Endodermal cell (in vitro differentiated cells): ENCODE results near the gene BTG3. TPM values are rescaled to one million over a fixed set of nuclear protein-coding genes. Genes with fewer than 3 reads are reported as not detected.

ENCODE experiments used
- DNase-seq: peaks from one replicate; pipeline ENCODE4 v3.0.0-alpha.2; 2017
- H3K27ac ChIP-seq: 2 replicates; pipeline ENCODE4 v1.5.1; 2013; ENCODE audit warnings: mild to moderate bottlenecking, low read depth, low read length, moderate library complexity
- H3K27me3 ChIP-seq: 2 replicates; pipeline ENCODE4 v1.6.1; 2013; ENCODE audit warnings: mild to moderate bottlenecking, low read length, moderate library complexity; ENCODE audit not compliant: insufficient read depth, control insufficient read depth, poor library complexity, severe bottlenecking
- H3K36me3 ChIP-seq: 2 replicates; pipeline ENCODE4 v1.7.0; 2013; ENCODE audit warnings: mild to moderate bottlenecking, low read length, moderate library complexity; ENCODE audit not compliant: control insufficient read depth, insufficient read depth
- H3K4me1 ChIP-seq: one replicate; pipeline ENCODE4 v1.7.0; 2013; ENCODE audit warnings: low read length; ENCODE audit not compliant: control insufficient read depth, insufficient read depth
- H3K4me3 ChIP-seq: 2 replicates; pipeline ENCODE4 v1.5.1; 2013; ENCODE audit warnings: mild to moderate bottlenecking, low read length, moderate library complexity
- H3K9ac ChIP-seq: 2 replicates; pipeline ENCODE4 v1.6.1; 2013; ENCODE audit warnings: mild to moderate bottlenecking, low read length, moderate library complexity; ENCODE audit not compliant: poor library complexity, severe bottlenecking; ENCODE audit errors: extremely low read depth
- H3K9me3 ChIP-seq: 2 replicates; pipeline ENCODE4 v1.6.1; 2013; ENCODE audit warnings: mild to moderate bottlenecking, low read length, moderate library complexity; ENCODE audit not compliant: control insufficient read depth
- H3K27ac Mint-ChIP-seq: 2 replicates; pipeline ENCODE4 v1.8.0; 2020; ENCODE audit warnings: mixed read lengths
- H3K27me3 Mint-ChIP-seq: 2 replicates; pipeline ENCODE4 v1.8.0; 2021; ENCODE audit warnings: mild to moderate bottlenecking, mixed read lengths; ENCODE audit not compliant: insufficient read depth
- H3K36me3 Mint-ChIP-seq: 2 replicates; pipeline ENCODE4 v1.8.0; 2020; ENCODE audit warnings: low read depth, mixed read lengths
- H3K4me1 Mint-ChIP-seq: 2 replicates; pipeline ENCODE4 v1.8.0; 2020; ENCODE audit warnings: mixed read lengths
- H3K4me3 Mint-ChIP-seq: 2 replicates; pipeline ENCODE4 v1.8.0; 2020; ENCODE audit warnings: mild to moderate bottlenecking, moderate library complexity, mixed read lengths
- H3K9me3 Mint-ChIP-seq: 2 replicates; pipeline ENCODE4 v1.8.0; 2020; ENCODE audit warnings: mild to moderate bottlenecking, mixed read lengths
- CTCF ChIP-seq: fragments of 200-600 bp; sonication (generic); conservative IDR thresholded peaks from 2 replicates; pipeline ENCODE4 v1.5.0; 2021; ENCODE audit warnings: antibody characterized with exemption, mild to moderate bottlenecking
- WGBS, 2 experiments: methylation state at CpG; one replicate each; pipeline versions ENCODE4 v1.1.5 to v1.1.7; 2013; ENCODE audit warnings: missing lambda C conversion rate in 2 of 2, mixed read lengths in 1 of 2; ENCODE audit not compliant: insufficient coverage in 1 of 2, insufficient read length in 1 of 2; 5-methylcytosine and 5-hydroxymethylcytosine counted together
- total RNA-seq, 2 donors: library from RNA; stranded (reverse); fragmentation: NEBNext Ultra II Directional in 1 of 2; extraction: Animal tissue kit (Norgen Biotek cat#: 25700) in 1 of 2; gene quantifications; 2 replicates in 1 of 2; 3 replicates in 1 of 2; pipeline ENCODE4 v1.2.1, GENCODE V29; 2021

The BTG3 gene
- total RNA-seq, 2 donors from 2014 or later = 35.1 to 54.3 TPM

- Histone ChIP-seq H3K9me3 (no peaks in the 10 kb centered on the region), H3K27ac (no peak overlapping the region), H3K36me3 (no peaks in the 10 kb centered on the region), H3K9ac (no peak overlapping the region), H3K27me3 (no peaks in the 10 kb centered on the region), H3K4me3 (no peak overlapping the region), H3K4me1 (peaks cover 6% of the 10 kb centered on the region)
- H3K4me3 Mint-ChIP-seq = no peak overlapping the region
- no peak for TF ChIP-seq CTCF
- peaks cover 10% of the 10 kb centered on the region for H3K4me1 Mint-ChIP-seq
- H3K27ac Mint-ChIP-seq = no peak overlapping the region
- peaks cover 2% of the 10 kb centered on the region for H3K9me3 Mint-ChIP-seq
- 93 to 100% methylated on average over 1 to 3 of the region's 3 CpGs for WGBS, 2 experiments
- peaks cover 15% of the 10 kb centered on the region for H3K36me3 Mint-ChIP-seq
- no peak for DNase-seq
- no peaks in the 10 kb centered on the region for H3K27me3 Mint-ChIP-seq
Measured at GRCh38 chr21:17583898-17584297, 28.8 kb downstream of the BTG3 start.

GRCh38 chr21:17580319-17580718 lies 32.4 kb downstream of the BTG3 start:
- Mint-ChIP-seq H3K4me1 (peaks cover 18% of the 10 kb centered on the region), H3K27ac (no peak overlapping the region), H3K36me3 (peaks cover 14% of the 10 kb centered on the region), H3K27me3 (no peaks in the 10 kb centered on the region), H3K4me3 (no peak overlapping the region), H3K9me3 (no peaks in the 10 kb centered on the region)
- H3K4me3 ChIP-seq = no peak overlapping the region
- DNase-seq = no peak
- H3K27ac ChIP-seq = no peak overlapping the region
- H3K9ac ChIP-seq = no peak overlapping the region
- WGBS, 2 experiments = 90 to 97% methylated on average over 6 to 8 of the region's 8 CpGs
- TF ChIP-seq CTCF = no peak
- no peaks in the 10 kb centered on the region for H3K36me3 ChIP-seq
- H3K9me3 ChIP-seq = no peaks in the 10 kb centered on the region
- H3K27me3 ChIP-seq = no peaks in the 10 kb centered on the region
- peaks cover 6% of the 10 kb centered on the region for H3K4me1 ChIP-seq

- H3K9ac ChIP-seq = no peak overlapping the region
Measured at GRCh38 chr21:17578876-17579275, 33.8 kb downstream of the BTG3 start.

More at GRCh38 chr21:17578876-17579275, 33.8 kb downstream of the BTG3 start:
- no peaks in the 10 kb centered on the region for H3K9me3 ChIP-seq
- H3K27me3 ChIP-seq = no peaks in the 10 kb centered on the region
- TF ChIP-seq CTCF = no peak
- no peaks in the 10 kb centered on the region for H3K36me3 ChIP-seq
- no peak overlapping the region for H3K4me3 ChIP-seq
- H3K4me1 ChIP-seq = peaks cover 6% of the 10 kb centered on the region
- H3K36me3 Mint-ChIP-seq = peaks cover 16% of the 10 kb centered on the region
- no peak overlapping the region for H3K27ac ChIP-seq
- H3K4me3 Mint-ChIP-seq = no peak overlapping the region
- H3K27me3 Mint-ChIP-seq = no peaks in the 10 kb centered on the region
- H3K27ac Mint-ChIP-seq = no peak overlapping the region
- no peak for DNase-seq
- peaks cover 18% of the 10 kb centered on the region for H3K4me1 Mint-ChIP-seq
- WGBS, 2 experiments = 94% methylated on average over 1 of the region's 2 CpGs; no CpG with 5 or more reads in 1 of the 2 experiments
- H3K9me3 Mint-ChIP-seq = no peaks in the 10 kb centered on the region
